Measurements from ENCODE around the gene CPSF4.
A peak's percentile ranks its signal among the peaks of the same experiment; 100 is the strongest.

CPSF4 gene

GRCh38 chr7:99449326-99449725, 10.6 kb downstream of the CPSF4 start:
- no peak for DNase-seq

GRCh38 chr7:99451936-99452335, 13.2 kb downstream of the CPSF4 start:
- DNase-seq, result no peak

- no peak for DNase-seq
These were observed 13.8 kb downstream of the CPSF4 start for GRCh38 chr7:99452541-99452940.

GRCh38 chr7:99453105-99453504, 14.4 kb downstream of the CPSF4 start:
- no peak for DNase-seq

- DNase-seq, result no peak
These were observed 17.1 kb downstream of the CPSF4 start for GRCh38 chr7:99455874-99456273.

GRCh38 chr7:99456288-99456687, 17.5 kb downstream of the CPSF4 start:
- DNase-seq, result no peak

- DNase-seq, result no peak
These were observed 18.4 kb downstream of the CPSF4 start for GRCh38 chr7:99457050-99457649.

- DNase-seq, result no peak
These were observed 19.1 kb downstream of the CPSF4 start for GRCh38 chr7:99457650-99458493.

GRCh38 chr7:99459087-99459486, 20.3 kb downstream of the CPSF4 start:
- no peak for DNase-seq

GRCh38 chr7:99460651-99461050, 21.9 kb downstream of the CPSF4 start:
- no peak for DNase-seq

GRCh38 chr7:99461221-99461620, 22.5 kb downstream of the CPSF4 start:
- DNase-seq, result no peak

GRCh38 chr7:99465421-99465768, 26.7 kb downstream of the CPSF4 start:
- no peak for DNase-seq

GRCh38 chr7:99468336-99468918, 29.7 kb downstream of the CPSF4 start:
- DNase-seq, result no peak

GRCh38 chr7:99469381-99470065, 30.8 kb downstream of the CPSF4 start:
- no peak for DNase-seq

- peak; percentile 83 for DNase-seq
These were observed 34.0 kb downstream of the CPSF4 start, which contains the start of gene ZNF789 for GRCh38 chr7:99472561-99473314. Gene ZNF789, plus strand, starts transcription at chr7:99472890. Its CDS starts 3,567 bp downstream, at chr7:99476457.

- no peak for DNase-seq
These were observed 34.5 kb downstream of the CPSF4 start for GRCh38 chr7:99473315-99473596.

GRCh38 chr7:99476107-99476506, 37.4 kb downstream of the CPSF4 start:
- DNase-seq, result no peak

- no peak for DNase-seq
These were observed 40.0 kb downstream of the CPSF4 start for GRCh38 chr7:99478464-99479440.

GRCh38 chr7:99485094-99485493, 46.4 kb downstream of the CPSF4 start:
- no peak for DNase-seq

GRCh38 chr7:99489235-99489634, 50.5 kb downstream of the CPSF4 start:
- DNase-seq, result no peak

GRCh38 chr7:99490878-99491277, 52.1 kb downstream of the CPSF4 start:
- no peak for DNase-seq

- no peak for DNase-seq
These were observed 55.1 kb downstream of the CPSF4 start for GRCh38 chr7:99493823-99494222.
